Measurements from ENCODE around the gene ZNF207. TPM values are rescaled to one million over a fixed set of nuclear protein-coding genes. Genes with fewer than 3 reads are reported as not detected.
"Not testable (repeated sequence)": the region's sequence is repeated elsewhere in the genome, so short reads cannot be mapped to it uniquely, and the experiment has no call there.

Gene ZNF207
- total RNA-seq, 2 experiments from 2014 or later: 252 to 262 TPM

GRCh38 chr17:32385971-32386370, 36.0 kb downstream of the ZNF207 start:
- Histone ChIP-seq H3K9me3 (ENCODE audit: control insufficient read depth in 1 of 2, insufficient read depth in 1 of 2, low read length in 2 of 2) (no peaks in the 10 kb centered on the region), H3K27ac (ENCODE audit: low read depth in 1 of 2, low read length in 2 of 2) (no peak overlapping the region), H3K27me3 (ENCODE audit: control insufficient read depth in 1 of 2, insufficient read depth in 2 of 2, low read length in 2 of 2) (no peaks in the 10 kb centered on the region), H3K4me1 (ENCODE audit: insufficient read depth, low read length) (no peaks in the 10 kb centered on the region), H3K4me3 (ENCODE audit: low read length) (no peak overlapping the region), H3K36me3 (ENCODE audit: insufficient read depth, low read length) (peaks cover 25% of the 10 kb centered on the region)
- Mint-ChIP-seq H3K4me1 (ENCODE audit: low read depth) (peaks cover 8% of the 10 kb centered on the region), H3K9me3 (no peaks in the 10 kb centered on the region), H3K27me3 (no peaks in the 10 kb centered on the region), H3K27ac (no peak overlapping the region), H3K4me3 (no peak overlapping the region), H3K36me3 (ENCODE audit: low read depth) (peaks cover 33% of the 10 kb centered on the region)
- ATAC-seq (ENCODE audit: poor library complexity) (no peak), DNase-seq (no peak)
- ChIA-PET POLR2A (no interaction called here), CTCF (no interaction called here)
- TF ChIP-seq, protein P1, sequence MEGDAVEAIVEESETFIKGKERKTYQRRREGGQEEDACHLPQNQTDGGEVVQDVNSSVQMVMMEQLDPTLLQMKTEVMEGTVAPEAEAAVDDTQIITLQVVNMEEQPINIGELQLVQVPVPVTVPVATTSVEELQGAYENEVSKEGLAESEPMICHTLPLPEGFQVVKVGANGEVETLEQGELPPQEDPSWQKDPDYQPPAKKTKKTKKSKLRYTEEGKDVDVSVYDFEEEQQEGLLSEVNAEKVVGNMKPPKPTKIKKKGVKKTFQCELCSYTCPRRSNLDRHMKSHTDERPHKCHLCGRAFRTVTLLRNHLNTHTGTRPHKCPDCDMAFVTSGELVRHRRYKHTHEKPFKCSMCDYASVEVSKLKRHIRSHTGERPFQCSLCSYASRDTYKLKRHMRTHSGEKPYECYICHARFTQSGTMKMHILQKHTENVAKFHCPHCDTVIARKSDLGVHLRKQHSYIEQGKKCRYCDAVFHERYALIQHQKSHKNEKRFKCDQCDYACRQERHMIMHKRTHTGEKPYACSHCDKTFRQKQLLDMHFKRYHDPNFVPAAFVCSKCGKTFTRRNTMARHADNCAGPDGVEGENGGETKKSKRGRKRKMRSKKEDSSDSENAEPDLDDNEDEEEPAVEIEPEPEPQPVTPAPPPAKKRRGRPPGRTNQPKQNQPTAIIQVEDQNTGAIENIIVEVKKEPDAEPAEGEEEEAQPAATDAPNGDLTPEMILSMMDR (IDR thresholded peaks at IDR 0.05): no peak
- intact Hi-C loops (cut with DNase I, micrococcal nuclease): no loop called here

DNA sequence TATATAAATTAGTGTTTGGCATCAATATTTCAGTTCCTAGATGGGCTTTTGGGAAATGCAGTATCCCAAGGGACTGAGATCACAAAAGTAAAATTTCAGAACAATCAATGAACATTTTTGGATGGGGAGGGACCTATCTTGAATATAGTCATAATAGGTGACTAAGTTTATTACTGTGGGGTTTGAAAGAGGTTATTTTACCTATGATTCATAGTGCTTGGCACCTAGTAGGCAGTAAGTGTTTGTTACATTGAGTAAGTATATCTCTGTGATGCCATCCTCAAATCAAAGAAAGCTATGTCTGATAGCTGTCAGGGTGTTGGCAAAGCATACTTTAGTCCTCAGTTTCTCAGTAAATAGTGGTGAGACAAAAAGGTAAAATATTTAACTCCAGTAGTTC, 36.9 kb downstream of the ZNF207 start:
- Mint-ChIP-seq H3K27ac (no peak overlapping the region), H3K36me3 (ENCODE audit: low read depth) (peaks cover 24% of the 10 kb centered on the region), H3K9me3 (no peaks in the 10 kb centered on the region), H3K27me3 (no peaks in the 10 kb centered on the region), H3K4me3 (no peak overlapping the region), H3K4me1 (ENCODE audit: low read depth) (peaks cover 8% of the 10 kb centered on the region)
- DNase-seq (no peak), ATAC-seq (ENCODE audit: poor library complexity) (no peak)
- ChIA-PET POLR2A (no interaction called here), CTCF (no interaction called here)
- H3K36me3 ChIP-seq (ENCODE audit: insufficient read depth, low read length): peaks cover 16% of the 10 kb centered on the region
- no peaks in the 10 kb centered on the region for H3K27me3 ChIP-seq (ENCODE audit: control insufficient read depth in 1 of 2, insufficient read depth in 2 of 2, low read length in 2 of 2)
- TF ChIP-seq, protein P1 (IDR thresholded peaks at IDR 0.05): no peak
- intact Hi-C loops (cut with DNase I, micrococcal nuclease): no loop called here
- H3K27ac ChIP-seq (ENCODE audit: low read depth in 1 of 2, low read length in 2 of 2): no peak overlapping the region
- H3K4me1 ChIP-seq (ENCODE audit: insufficient read depth, low read length): no peaks in the 10 kb centered on the region
- H3K4me3 ChIP-seq (ENCODE audit: low read length): no peak overlapping the region
- no peaks in the 10 kb centered on the region for H3K9me3 ChIP-seq (ENCODE audit: control insufficient read depth in 1 of 2, insufficient read depth in 1 of 2, low read length in 2 of 2)

DNA sequence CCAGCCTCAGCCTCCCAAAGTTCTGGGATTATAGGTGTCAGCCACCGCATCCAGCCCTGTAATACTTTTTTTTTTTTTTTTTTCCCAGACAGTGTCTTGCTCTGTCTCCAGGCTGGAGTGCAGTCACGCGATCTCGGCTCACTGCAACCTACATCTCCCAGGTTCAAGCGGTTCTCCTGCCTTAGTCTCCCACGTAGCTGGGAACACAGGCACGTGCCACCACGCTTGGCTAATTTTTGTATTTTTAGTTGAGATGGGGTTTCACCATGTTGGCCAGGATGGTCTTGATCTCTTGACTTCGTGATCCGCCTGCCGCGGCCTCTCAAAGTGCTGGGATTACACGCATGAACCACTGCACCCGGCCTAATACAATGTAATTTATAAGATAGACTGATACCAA, 38.2 kb downstream of the ZNF207 start:
- peak overlapping the region; percentile 33 for H3K27ac Mint-ChIP-seq
- DNase-seq; H3K27ac ChIP-seq (ENCODE audit: low read depth in 1 of 2, low read length in 2 of 2); CTCF ChIA-PET; H3K27me3 ChIP-seq (ENCODE audit: control insufficient read depth in 1 of 2, insufficient read depth in 2 of 2, low read length in 2 of 2); H3K4me1 Mint-ChIP-seq (ENCODE audit: low read depth); H3K36me3 ChIP-seq (ENCODE audit: insufficient read depth, low read length); H3K9me3 Mint-ChIP-seq; H3K4me3 Mint-ChIP-seq; H3K27me3 Mint-ChIP-seq; ATAC-seq (ENCODE audit: poor library complexity); intact Hi-C loops (cut with DNase I, micrococcal nuclease); H3K9me3 ChIP-seq (ENCODE audit: control insufficient read depth in 1 of 2, insufficient read depth in 1 of 2, low read length in 2 of 2); H3K4me3 ChIP-seq (ENCODE audit: low read length); H3K4me1 ChIP-seq (ENCODE audit: insufficient read depth, low read length): not testable (repeated sequence)
- POLR2A ChIA-PET: interaction anchor here (0.7 kb wide), 1 partner anchor 285 kb away, joined by 4 read pairs; no protein-coding TSS in a partner anchor
- H3K36me3 Mint-ChIP-seq (ENCODE audit: low read depth): peaks cover 12% of the 10 kb centered on the region

All from CD4-positive, alpha-beta T cell (primary cell).